Stimulated activated CD4-positive, alpha-beta T cell treated with anti-CD3 and anti-CD28 coated beads, Interleukin-1b, Interleukin-23, amount 100 ng/mL, for 24 hours (primary cell): ENCODE measurements around the gene ADCYAP1R1.

Experiments
- DNase-seq, 4 experiments: peaks; one replicate each; pipeline ENCODE4 v3.0.0-alpha.2; 2020; ENCODE audit warnings: low read depth in 4 of 4, low spot score in 1 of 4

The ADCYAP1R1 gene

DNA sequence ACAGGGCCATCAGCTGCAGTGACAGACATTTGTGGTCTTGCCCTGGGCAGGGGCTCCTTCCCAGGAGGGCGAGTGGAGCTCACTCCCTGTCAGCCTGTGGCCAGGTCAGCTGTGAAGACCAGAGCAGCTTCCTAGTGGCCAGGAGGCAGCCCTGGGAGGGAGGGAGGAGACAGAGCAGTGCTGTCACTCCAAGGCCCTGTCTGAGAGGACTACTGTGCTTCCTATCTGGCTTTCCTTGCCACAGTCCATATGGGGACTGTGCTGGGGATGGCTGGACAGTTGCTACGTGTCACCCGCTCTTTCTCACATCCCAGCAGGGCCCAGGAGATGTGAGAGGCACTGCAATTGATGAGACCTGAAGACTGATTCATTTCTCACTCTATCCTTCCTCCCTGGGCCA, 15.2 kb upstream of the ADCYAP1R1 start:
- DNase-seq = no peak

DNA sequence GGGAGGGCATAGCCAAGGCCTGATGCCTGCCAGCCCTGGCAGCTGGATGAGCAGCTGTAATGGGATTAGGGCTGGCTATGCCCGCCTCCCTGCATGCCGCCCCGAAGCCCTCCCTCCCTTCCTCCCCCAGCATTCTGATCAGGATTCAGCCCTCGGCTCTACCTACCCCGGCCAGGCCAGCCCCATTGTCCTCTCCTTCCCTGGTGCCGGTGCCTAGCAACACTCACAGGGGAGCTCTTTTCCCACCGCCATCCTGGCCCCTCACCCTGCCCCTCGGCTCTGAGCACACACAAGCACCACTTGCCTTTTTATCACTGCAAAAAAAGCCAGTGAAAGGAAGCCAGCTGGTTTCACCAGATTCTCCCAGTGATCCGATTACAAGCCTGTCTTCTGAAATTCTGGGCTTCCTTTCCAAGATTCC, 9.0 kb upstream of the ADCYAP1R1 start:
- no peak for DNase-seq

DNA sequence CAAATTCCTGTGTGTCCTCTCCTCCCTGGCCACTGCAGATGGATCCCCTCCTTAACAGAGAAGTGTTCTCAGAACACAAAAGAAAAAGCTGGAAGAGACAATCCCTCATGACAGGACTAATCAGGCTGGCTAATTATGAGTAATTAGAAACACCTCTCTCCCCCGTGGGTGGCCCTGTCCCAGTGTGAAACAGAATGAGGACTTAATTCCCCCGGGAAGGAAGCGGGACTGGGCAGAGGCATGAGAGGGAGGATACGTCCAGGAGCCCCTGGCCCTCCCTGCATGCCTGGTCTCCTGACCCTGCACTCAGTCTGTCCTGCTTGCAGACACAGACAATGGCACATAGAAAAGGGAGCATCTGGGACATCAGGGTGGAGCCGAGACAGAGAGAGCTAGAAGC, 7.6 kb upstream of the ADCYAP1R1 start:
- DNase-seq = no peak

DNA sequence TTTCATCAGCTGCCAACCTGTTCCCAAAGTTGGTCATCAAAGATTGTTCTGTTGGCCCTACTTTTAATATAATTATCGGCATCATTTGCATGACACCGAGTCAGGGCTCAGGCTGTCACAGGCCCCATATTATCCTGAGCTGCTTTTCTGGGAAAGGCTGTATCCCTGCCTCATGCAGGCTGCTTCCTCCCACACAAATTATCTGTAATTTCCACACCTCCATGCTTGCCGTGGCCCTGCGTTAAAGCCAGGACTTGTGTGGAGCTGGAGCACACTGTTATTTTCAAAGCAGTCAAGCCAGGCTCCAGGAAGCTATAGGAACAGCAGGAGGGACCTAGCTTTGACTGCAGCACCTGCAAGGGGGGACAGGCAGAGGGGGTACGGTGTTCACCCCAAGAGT, 5.4 kb upstream of the ADCYAP1R1 start:
- DNase-seq = no peak

DNA sequence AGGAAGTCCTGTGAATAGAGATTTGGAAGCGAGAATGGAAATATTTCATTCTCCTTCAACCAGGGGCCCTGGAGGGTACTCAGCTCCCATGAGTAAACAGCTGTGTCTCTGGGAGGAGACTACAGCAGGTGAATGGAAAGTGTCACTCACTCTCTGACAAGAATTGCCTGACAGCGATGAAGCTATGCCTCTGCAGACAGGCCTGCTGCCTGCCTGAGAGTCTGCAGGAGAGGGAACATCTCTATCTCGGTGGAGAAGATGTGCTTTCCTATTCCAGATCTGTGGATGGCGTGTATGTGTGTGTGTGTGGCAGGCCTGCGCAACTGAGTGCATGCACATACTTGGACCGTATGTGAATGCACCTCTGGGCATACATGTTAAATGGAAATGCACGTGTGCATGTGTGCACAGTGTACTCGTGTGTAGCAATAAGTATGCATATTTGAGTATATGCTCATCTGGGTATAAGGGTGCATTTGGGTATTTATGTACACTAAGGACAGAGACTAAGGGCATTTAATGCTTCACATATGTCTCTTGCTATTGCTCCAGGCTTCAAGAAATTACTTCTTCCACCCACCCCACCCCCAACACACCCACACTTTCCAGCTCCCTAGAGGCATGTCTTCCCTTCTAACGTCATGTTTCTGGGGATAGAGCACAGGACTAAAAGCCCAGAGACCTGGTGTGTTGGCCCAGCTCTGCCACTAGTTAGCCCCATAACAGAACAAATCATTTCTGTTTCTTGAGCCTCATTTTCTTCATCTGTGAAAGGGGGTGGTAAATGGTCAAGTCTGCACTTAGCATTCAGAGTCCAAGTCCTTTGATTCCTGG, 4.6 kb upstream of the ADCYAP1R1 start:
- DNase-seq = no peak

DNA sequence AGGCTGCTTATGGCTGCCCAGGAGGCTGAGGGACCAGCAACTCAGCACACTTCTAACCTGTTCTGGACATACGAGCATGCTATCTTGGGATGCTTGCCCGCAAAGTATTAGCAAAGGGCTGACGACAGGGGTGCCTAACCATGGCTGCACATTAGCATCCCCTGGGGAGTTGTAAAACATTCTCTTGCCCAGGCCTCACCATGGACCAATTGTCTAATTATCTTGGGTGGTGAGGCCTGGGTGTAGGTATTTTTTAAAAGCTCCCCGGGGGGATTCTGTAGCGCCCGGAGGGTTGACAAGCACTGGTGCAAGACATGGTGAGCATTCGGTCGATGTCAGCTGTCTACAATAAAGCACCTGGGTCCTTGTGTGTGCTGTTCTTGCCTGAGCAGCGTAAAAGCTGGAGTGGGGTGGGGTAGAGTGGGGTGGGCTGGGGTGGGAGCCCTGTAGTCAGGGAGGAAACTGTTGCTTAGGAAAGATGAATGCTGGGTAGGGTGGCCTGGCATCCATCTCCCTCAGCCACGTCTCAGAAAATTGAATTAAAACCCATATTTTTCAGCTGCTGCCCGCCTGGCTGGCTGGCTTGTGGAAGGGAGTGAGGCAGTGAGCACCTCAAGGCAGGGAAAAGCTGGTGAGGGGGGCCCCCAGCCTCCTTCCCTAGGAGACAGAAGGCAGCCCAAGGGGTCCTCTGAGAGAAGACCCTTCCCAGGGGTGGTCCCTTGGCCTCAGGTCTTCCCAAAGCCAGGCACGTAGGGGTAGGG, 2.9 kb upstream of the ADCYAP1R1 start:
- DNase-seq = no peak

DNA sequence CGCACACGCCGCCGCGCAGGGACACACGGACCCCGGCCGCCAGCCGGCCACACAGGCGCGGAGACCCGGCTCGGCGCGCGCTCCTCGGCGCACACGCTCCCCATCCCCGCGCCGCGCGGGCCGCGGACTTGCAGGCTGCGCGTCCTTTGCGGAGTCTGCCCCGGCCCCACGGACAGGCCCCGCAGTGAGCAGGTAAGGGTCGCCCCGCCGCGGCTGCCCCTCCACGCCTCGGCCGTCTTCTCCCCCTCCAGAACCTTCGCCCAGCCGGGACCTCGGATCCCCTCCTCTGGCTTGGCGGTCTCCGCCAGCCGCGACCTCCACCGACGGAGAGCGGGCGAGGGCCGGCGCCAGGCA, 356 bp downstream of the ADCYAP1R1 start:
- no peak for DNase-seq

DNA sequence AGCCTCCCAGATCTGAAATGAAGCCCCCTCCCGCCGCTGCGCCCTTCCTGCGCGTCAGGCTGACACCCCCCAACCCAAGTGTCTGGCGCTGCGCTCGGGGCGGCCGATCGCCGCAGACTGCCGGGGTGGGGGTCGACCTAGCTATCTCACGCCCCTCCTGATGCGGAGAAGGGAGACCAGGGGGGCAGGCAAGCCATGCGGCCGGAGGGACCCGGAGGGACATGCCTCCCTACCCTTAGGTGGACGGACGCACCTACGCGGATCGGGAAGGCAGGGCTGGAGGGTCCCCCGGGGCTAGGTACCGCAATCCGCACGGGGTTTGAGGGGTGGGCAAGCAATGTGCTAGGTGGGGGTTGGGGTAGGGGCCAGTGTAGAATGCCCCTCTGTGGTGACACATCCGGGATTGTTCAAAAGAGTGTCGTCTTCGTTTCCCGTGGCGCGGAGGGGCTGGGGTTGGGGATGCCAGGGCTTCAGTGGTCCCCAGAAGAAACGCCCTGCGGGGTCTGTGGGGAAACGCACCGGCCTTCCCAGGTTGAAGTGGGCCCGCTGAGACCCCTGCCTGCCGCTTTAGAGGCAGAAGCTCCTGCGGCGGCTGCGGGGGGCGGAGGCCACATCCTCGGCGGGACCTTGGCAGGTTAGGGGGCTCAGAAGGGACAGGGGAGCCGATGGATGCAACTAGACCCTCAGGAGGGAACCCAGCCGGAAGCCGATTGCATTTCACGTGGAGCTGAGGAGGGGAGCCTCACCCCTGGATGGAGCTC, 913 bp downstream of the ADCYAP1R1 start:
- DNase-seq = no peak

DNA sequence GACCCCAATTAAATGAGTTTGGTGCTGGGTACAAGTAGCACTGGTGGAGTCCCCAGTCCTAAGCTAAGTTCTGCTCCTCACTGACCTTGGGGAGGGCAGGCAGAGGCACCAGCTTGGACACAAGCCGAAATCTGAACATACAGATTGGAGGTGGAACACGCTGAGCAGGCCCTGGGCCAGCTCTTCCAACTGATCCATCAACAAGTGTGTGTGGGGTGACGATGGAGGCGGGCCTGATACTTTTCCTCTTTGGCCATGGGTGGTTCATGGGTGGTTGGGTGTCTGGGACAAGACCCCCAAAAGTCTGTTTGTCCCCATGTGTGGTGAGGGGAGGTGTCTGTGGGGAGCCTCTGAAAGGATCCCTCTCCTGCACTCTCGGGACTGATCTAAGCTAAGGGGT, 1.9 kb downstream of the ADCYAP1R1 start:
- no peak for DNase-seq

DNA sequence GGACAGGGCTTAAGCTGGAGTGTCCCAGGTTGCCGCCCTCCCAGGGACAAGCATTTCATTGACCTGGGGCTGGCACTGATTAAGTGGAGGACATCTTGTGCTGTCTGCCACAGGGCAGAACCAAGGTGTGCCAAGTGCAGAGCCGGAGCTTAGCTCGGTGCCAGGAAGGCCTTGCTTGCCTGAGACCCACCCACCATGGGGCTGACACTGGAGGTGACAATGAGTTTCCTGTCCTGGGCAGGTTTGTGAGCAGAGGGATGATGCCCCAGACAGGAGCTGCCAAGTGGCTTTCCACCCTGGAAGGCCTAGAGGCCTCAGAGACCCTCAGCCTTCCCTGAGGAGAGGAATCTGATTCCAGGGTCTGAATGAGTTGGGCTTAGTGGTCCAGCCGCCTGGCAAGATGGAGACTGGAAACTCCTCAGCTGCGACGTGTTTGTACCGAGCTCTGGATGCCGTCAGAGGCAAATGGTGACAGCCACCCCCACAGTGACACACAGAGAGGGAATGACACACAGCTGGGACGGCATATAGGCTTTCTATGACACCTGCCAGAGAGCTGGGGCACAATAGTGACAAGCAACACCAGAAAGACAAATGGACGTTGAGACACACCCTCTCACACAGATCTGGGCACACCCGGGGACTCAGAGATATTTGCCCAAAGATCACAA, 2.6 kb downstream of the ADCYAP1R1 start:
- DNase-seq = no peak

DNA sequence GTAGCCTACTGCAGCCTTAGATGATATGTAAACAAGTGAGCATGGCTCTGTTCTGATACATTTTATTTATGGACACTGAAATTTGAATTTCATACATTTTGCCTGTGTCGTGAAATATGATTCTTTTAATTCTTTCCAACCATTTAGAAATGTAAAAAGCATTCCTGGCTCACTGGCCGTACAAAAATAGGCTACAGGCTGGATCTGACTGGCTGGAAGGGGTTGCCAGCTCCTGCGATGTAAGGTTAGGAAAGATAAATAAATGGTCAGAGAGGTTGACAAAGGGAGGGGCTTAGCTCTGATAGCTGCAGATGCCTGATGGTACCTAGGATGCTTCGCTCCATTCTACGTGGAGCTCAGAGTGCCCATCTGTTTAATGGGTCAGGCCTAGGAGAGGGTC, 3.4 kb downstream of the ADCYAP1R1 start:
- DNase-seq = no peak

DNA sequence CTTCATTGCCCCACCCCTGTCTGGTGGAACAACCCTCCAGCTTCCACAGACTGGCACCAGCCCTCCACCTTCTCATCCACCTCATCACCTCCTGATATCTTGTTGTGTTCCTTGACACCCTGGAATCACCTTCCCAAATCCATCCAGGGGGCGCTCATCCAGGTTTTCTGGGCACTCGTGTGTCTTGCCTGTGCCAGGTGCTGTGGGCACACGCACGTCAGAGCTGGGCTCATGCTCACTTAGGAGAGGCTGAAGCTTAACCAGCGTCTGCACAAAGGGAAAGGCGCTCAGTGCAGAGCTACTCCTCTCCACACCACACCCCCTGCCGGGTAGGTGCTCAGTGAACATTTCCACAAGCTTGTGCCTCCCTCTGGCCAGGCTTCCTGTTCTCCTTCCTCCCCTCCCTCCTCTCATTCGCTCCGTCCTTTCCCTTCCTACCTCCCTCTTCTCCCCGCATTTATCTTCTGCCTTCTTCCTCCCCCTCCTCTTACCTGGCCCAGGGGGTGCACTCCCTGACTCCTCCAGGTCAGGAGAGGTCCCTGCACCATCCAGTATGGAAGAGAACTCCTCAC, 4.8 kb downstream of the ADCYAP1R1 start:
- DNase-seq = no peak

DNA sequence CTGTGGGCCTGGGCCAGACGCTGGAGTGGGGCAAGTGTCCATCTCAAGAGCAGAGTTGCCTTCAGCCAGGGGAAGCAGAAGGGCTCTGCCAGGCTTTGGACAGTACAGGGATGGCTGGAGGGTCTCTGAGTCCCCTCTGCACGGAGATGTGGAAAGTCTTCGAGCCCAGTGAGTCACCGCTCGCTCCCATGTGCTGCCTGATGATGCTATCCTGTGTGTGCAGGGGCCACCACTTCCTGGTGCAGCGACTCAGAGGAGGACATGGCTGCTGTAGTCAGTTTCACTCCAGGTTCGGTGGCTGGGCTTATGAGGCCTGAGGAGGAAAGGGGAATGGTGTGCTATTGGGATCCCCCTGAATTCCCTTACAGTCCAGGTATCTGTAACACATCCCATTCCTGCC, 6.0 kb downstream of the ADCYAP1R1 start:
- DNase-seq = no peak

DNA sequence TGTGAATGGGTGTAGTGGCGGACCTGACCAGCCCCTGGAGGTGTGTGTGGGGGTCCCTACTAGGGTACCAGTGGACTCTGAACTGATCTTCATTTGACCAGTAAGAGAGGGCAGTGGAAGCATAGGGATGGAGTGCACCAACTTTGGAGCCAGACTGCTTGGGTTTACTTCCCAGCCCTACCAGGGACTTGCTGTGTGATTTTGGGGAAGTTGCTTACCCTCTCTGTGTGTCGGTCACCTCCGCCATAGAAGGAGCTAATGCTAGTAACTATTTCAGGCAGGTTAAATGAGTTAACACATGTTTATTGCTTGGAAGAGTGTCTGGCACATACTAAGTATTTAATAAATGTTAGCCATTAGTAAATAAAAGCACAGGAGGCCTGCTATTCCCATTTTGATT, 6.6 kb downstream of the ADCYAP1R1 start:
- DNase-seq = no peak

DNA sequence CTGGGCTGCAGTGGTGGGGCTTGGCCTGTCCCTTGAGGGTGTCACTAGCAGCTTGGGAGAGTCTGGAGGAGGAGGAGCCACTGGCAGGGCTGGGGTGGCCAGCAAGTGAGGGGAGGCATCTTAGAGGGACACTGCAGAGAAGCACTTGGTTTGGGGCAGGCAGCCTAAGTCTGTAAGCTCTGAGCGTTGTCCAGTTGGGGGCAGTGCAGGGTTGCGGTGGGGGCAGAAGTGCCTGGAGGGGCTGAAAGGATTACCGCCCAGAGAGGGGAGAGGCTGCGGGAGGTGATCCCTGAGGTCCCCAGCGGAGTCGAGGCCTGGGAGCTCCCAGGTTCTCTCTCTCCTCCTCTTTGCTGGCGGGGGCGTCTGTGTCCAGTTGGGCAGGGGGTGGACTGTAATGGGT, 7.4 kb downstream of the ADCYAP1R1 start:
- DNase-seq = no peak

DNA sequence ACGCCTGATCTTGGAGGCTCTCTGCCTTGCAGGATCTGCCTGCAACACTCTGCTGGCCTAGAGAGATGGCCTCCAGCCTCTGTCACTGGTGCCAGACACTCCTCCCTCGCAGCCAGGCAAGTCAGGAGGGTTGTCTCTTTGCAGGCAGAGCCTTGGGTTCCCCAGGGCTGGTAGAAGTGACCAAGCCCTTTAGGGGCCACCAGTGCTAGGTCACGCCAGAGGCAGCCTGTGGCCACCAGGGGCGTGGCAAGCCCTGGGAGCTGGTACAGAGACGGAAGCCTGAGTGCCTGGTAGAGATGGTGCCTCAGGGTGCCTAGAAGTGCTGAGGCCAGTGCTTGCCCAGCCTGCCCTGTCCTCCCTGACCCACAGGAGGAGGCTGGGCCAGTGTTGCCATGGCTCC, 9.1 kb downstream of the ADCYAP1R1 start:
- no peak for DNase-seq

DNA sequence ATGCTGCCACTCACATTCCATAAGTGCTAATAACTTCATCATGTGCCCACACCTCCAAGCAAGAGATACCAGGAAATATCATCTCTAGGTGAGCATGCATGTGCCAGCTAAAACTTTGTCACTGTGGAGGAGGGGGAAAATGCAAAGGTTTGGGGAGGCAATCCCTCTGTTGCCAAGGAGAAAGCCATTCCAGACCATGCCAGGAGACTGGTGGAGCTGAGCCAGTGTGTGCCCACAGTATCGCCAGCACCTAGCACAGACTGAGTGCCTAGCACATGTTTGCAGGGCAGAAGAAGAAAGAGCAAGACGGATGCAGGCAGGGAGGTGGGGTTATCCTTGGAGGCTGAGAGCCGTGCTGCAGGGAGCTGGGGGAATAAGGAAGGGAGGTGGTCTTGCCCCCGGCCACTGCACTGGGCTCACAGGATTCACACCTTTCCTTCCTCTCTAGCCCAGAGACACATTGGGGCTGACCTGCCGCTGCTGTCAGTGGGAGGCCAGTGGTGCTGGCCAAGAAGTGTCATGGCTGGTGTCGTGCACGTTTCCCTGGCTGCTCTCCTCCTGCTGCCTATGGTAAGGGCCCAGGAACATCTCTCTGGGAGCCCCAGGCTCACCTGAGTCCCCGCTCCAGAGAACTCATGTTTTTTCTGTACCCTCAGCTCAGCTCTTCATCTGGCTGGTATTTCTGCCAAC, 10.8 kb downstream of the ADCYAP1R1 start:
- DNase-seq = no peak

DNA sequence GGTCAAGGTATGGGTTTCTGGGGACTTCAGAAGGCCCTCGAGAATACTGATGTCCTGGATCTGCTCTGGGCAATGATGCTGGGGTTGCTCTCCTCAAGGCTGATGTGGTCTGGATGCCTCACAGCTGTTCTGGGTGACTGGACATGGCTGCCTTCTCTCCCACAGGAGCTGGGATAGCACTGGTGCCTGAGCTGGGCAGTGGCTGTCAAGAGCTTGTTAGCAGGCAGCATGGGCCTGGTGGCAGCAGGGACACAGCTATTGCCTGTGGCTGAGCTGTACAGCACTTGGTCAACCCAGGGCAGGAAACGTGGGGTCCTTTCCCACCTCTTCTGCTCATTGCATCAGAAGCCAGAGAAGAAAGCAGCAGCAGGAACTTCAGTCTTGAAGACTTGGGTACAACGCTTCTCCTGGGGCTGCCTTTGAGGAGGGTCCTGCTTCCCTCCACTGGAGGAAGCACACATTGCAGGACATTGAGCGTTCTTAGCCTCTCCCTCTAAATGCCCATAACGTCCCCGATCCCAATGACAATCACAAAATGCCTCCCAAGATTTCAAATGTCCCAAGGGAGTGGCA, 13.0 kb downstream of the ADCYAP1R1 start:
- DNase-seq = no peak

DNA sequence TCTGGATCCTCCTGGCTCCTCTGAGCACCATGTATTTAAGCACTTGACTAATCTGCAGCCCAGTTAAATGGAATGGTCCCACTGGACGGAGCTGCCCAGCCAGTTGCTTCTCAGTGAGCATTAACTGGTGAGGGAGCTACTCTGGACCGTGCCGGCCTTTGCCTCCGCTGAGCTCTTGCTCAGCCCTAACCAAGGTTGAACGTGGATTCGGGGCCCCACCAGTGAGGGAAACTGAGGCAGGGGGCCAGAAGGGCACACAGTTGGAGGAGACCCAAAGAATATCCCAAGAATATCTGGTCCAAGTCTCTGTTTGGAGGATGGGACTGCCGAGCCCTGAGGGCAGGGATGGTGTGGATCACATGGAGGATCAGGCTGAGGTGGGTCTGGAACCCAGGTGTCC, 13.7 kb downstream of the ADCYAP1R1 start:
- no peak for DNase-seq

DNA sequence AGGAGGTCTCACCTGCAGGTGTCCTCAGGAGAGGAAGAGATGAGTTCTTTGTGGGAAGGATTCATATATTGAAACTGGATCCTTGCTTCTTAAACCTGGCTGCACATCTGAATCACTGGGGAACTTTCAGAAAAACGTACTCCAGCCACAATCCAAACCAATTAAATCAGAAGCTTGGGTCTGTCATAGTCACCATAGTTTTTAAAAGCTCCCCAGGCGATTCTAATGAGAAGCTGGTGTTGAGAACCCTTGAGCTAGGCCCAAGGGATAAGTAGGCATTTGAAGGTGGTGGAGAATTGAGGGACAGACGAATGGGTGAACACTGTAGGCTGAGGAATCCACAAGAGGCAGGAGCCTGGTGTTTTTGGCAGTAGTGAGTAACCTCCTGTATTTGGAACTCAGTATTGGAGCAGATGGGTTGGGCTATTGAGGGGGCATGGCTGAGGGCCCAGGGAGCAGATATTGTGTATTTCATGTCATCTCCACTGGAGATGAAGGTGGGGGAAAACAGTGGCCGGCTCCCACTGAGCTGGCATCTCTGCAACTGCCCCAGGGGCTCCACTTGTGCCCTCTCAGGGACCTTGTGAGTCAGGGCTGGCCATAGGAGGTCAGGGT, 14.5 kb downstream of the ADCYAP1R1 start:
- no peak for DNase-seq
